Cardiac muscle cell (in vitro differentiated cells and primary cell): ENCODE data around the gene FRMD3. TPM values are rescaled to one million over a fixed set of nuclear protein-coding genes. Genes with fewer than 3 reads are reported as not detected.
A peak's percentile ranks its signal among the peaks of the same experiment; 100 is the strongest.

Experiments
- DNase-seq, 2 donors: peaks; one replicate each; pipeline versions ENCODE4 v3.0.0 to v3.0.0-alpha.2; 2010 to 2017; ENCODE audit warnings: low read depth in 1 of 2, low spot score in 1 of 2
- H3K27ac ChIP-seq: fragments of 200-600 bp; sonication (generic); 2 replicates; pipeline ENCODE4 v1.5.1; 2016
- H3K27me3 ChIP-seq: fragments of 200-600 bp; sonication (generic); 2 replicates; pipeline ENCODE4 v1.6.0; 2016; ENCODE audit warnings: control low read depth
- H3K36me3 ChIP-seq: fragments of 200-600 bp; sonication (generic); 2 replicates; pipeline ENCODE4 v1.5.1; 2016; ENCODE audit warnings: control low read depth
- H3K4me1 ChIP-seq: fragments of 200-600 bp; sonication (generic); 2 replicates; pipeline ENCODE4 v1.8.1; 2017; ENCODE audit warnings: low read depth, mild to moderate bottlenecking, mixed run types
- H3K4me3 ChIP-seq: fragments of 200-600 bp; sonication (generic); 2 replicates; pipeline ENCODE4 v1.5.1; 2016; ENCODE audit warnings: mild to moderate bottlenecking
- H3K9me3 ChIP-seq: fragments of 200-600 bp; sonication (generic); 2 replicates; pipeline ENCODE4 v1.5.1; 2017; ENCODE audit warnings: low read depth, mild to moderate bottlenecking, control low read depth
- polyA plus RNA-seq: library from polyadenylated mRNA; unstranded; fragments of >200 nt; fragmentation: Nextera tagmentation; extraction: Ambion mirVana; gene quantifications from 2 replicates; pipeline ENCODE4 v1.2.1, GENCODE V29; 2016
- total RNA-seq: library from RNA; depleted of rRNA; stranded (reverse); fragments of >200 nt; gene quantifications from 2 replicates; pipeline ENCODE4 v1.2.3, GENCODE V29; 2016
- TF ChIP-seq, protein P1 (sequence below): IDR thresholded peaks from 2 replicates; pipeline ENCODE4 v1.5.1; 2012; ENCODE audit warnings: low read depth, mild to moderate bottlenecking, low read length

FRMD3 gene
- total and polyA plus RNA-seq, 2 experiments from 2014 or later = 61.5 to 66.4 TPM

- H3K9me3 ChIP-seq = no peaks in the 10 kb centered on the region
- H3K27me3 ChIP-seq = peaks cover 87% of the 10 kb centered on the region
- H3K4me3 ChIP-seq = no peak overlapping the region
These were observed 1.9 kb downstream of the FRMD3 start for GRCh38 chr9:83536332-83536731.

GRCh38 chr9:83535736-83536135 lies 2.5 kb downstream of the FRMD3 start:
- peaks cover 81% of the 10 kb centered on the region for H3K27me3 ChIP-seq
- H3K36me3 ChIP-seq = no peaks in the 10 kb centered on the region
- no peak overlapping the region for H3K4me3 ChIP-seq

More at GRCh38 chr9:83536332-83536731, 1.9 kb downstream of the FRMD3 start:
- no peaks in the 10 kb centered on the region for H3K36me3 ChIP-seq
- peak in 1 of 2 donors; percentile 6 for DNase-seq
- TF ChIP-seq, protein P1, sequence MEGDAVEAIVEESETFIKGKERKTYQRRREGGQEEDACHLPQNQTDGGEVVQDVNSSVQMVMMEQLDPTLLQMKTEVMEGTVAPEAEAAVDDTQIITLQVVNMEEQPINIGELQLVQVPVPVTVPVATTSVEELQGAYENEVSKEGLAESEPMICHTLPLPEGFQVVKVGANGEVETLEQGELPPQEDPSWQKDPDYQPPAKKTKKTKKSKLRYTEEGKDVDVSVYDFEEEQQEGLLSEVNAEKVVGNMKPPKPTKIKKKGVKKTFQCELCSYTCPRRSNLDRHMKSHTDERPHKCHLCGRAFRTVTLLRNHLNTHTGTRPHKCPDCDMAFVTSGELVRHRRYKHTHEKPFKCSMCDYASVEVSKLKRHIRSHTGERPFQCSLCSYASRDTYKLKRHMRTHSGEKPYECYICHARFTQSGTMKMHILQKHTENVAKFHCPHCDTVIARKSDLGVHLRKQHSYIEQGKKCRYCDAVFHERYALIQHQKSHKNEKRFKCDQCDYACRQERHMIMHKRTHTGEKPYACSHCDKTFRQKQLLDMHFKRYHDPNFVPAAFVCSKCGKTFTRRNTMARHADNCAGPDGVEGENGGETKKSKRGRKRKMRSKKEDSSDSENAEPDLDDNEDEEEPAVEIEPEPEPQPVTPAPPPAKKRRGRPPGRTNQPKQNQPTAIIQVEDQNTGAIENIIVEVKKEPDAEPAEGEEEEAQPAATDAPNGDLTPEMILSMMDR = no peak
- H3K27ac ChIP-seq = no peak overlapping the region
- peaks cover 7% of the 10 kb centered on the region for H3K4me1 ChIP-seq

DNA sequence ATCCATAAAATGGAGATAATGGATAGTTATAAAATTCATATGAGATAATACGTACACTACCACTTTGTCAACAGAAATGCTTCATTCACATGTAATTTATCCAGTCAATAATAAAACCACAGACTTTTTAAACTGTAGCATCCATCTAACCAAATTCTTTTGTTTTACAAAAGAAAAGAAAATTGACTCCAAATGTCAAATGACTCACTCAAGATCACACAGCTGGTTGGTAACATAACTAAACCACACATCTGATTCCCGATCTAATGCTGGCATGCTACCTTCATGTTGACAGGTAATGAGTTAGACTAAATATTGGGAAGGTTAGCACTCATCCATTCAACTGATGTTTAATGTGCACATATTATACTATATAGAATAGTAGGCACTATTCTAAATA lies 4.9 kb downstream of the FRMD3 start:
- Histone ChIP-seq H3K4me3 (no peak overlapping the region), H3K4me1 (peaks cover 7% of the 10 kb centered on the region), H3K27ac (no peak overlapping the region), H3K9me3 (peaks cover 3% of the 10 kb centered on the region), H3K27me3 (peaks cover 62% of the 10 kb centered on the region), H3K36me3 (no peaks in the 10 kb centered on the region)
- DNase-seq = no peak
- TF ChIP-seq, protein P1 = no peak

More at GRCh38 chr9:83535736-83536135, 2.5 kb downstream of the FRMD3 start:
- TF ChIP-seq, protein P1 = no peak
- H3K9me3 ChIP-seq = no peaks in the 10 kb centered on the region
- peaks cover 7% of the 10 kb centered on the region for H3K4me1 ChIP-seq
- no peak for DNase-seq
- H3K27ac ChIP-seq = no peak overlapping the region

- no peaks in the 10 kb centered on the region for H3K4me1 ChIP-seq
- no peak for DNase-seq
- H3K4me3 ChIP-seq = no peak overlapping the region
- H3K36me3 ChIP-seq = no peaks in the 10 kb centered on the region
- H3K27ac ChIP-seq = no peak overlapping the region
- TF ChIP-seq, protein P1 = no peak
- H3K9me3 ChIP-seq = peaks cover 3% of the 10 kb centered on the region
- H3K27me3 ChIP-seq = no peaks in the 10 kb centered on the region
These were observed 11.3 kb downstream of the FRMD3 start for GRCh38 chr9:83526901-83527300.

GRCh38 chr9:83526211-83526610 lies 12.0 kb downstream of the FRMD3 start:
- Histone ChIP-seq H3K27me3 (no peaks in the 10 kb centered on the region), H3K4me1 (no peaks in the 10 kb centered on the region), H3K9me3 (peaks cover 3% of the 10 kb centered on the region), H3K27ac (no peak overlapping the region), H3K4me3 (no peak overlapping the region), H3K36me3 (no peaks in the 10 kb centered on the region)
- no peak for DNase-seq
- TF ChIP-seq, protein P1 = no peak

DNA sequence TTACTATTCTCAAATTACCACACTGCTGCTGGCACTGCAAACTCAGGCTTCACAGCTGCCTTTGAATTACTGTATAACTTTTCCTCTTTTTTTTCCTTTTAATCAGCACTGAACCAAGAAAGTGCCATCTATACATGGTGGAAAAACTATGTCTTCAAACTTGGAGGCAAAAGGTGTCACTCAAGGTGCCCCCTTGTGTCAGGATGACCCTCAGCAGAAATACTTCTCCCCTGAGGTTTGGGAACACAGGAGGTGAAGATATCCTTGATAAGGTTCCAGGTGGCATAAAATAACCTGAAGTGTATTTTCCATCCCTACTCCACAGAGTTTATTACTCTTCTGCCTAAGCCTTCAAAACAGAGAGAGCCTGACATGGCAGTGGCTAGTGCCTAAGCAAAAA lies 14.5 kb downstream of the FRMD3 start:
- no peak overlapping the region for H3K27ac ChIP-seq
- no peaks in the 10 kb centered on the region for H3K36me3 ChIP-seq
- no peaks in the 10 kb centered on the region for H3K4me1 ChIP-seq
- no peaks in the 10 kb centered on the region for H3K27me3 ChIP-seq
- no peak overlapping the region for H3K4me3 ChIP-seq
- TF ChIP-seq, protein P1 = no peak
- no peak for DNase-seq
- no peaks in the 10 kb centered on the region for H3K9me3 ChIP-seq
